ENCODE data around the gene SPTLC1. TPM values are rescaled to one million over a fixed set of nuclear protein-coding genes. Genes with fewer than 3 reads are reported as not detected.

The SPTLC1 gene
- total and polyA plus RNA-seq, 2 of the 8 experiments (the other 6 are each of a cell fraction or from before 2014, with no cell fraction given): 34.2 to 62.1 TPM

- Histone ChIP-seq H2AK5ac (ENCODE audit: low read depth, low read length) (no peak overlapping the region), H2BK20ac (ENCODE audit: low read length) (no peak overlapping the region), H2AFZ (ENCODE audit: low read length) (no peak overlapping the region), H3K56ac (replicated peaks; ENCODE audit: insufficient read length, low read depth, low read length) (no peak overlapping the region), H3K4me2 (ENCODE audit: insufficient read depth in 1 of 2, low read depth in 2 of 2, low read length in 2 of 2) (peak overlapping the region; percentile 5 to 56), H4K20me1 (replicated peaks in 1 of 2; ENCODE audit: control insufficient read depth in 1 of 2, insufficient read depth in 2 of 2, low read length in 2 of 2) (no peaks in the 10 kb centered on the region), H2BK12ac (ENCODE audit: low read depth, low read length) (no peak overlapping the region; the same call in 1 of the 2 replicates), H3K36me3 (ENCODE audit: control insufficient read depth in 2 of 4, insufficient read depth in 4 of 4, low read length in 3 of 4) (peaks cover 0 to 6% (median 3%) of the 10 kb centered on the region in 4 experiments; a peak in 2 of 8 replicates), H3K27me3 (replicated peaks in 1 of 4; ENCODE audit: control insufficient read depth in 3 of 4, extremely low read depth in 1 of 4, insufficient read depth in 3 of 4, low read length in 3 of 4) (no peaks in the 10 kb centered on the region), H2BK5ac (ENCODE audit: low read depth, low read length) (peak overlapping the region; percentile 2; the same call in 1 of the 2 replicates), H2BK15ac (ENCODE audit: low read length) (no peak overlapping the region), H3K23me2 (ENCODE audit: low read depth, low read length) (no peaks in the 10 kb centered on the region), H3K79me2 (ENCODE audit: control insufficient read depth in 1 of 2, insufficient read depth in 2 of 2, low read length in 2 of 2) (0 out of 4 replicates have a peak, but pooled peaks cover 0 to 3% of the 10 kb centered on the region in 2 experiments), H3K14ac (ENCODE audit: insufficient read length) (no peak overlapping the region), H3K9me3 (ENCODE audit: insufficient read depth in 2 of 2, low read depth in 1 of 2, low read length in 1 of 2) (no peaks in the 10 kb centered on the region), H3K4me1 (replicated peaks in 1 of 4; ENCODE audit: control insufficient read depth in 3 of 4, insufficient read depth in 4 of 4, low read length in 3 of 4) (peaks cover 5 to 23% (median 11%) of the 10 kb centered on the region in 4 experiments), H3K4me3 (ENCODE audit: extremely low read depth in 1 of 4, insufficient read depth in 2 of 4, low read depth in 3 of 4, low read length in 4 of 4) (peak overlapping the region in 1 of 4 experiments; percentile 30; a peak in 2 of 8 replicates), H3K4ac (replicated peaks; ENCODE audit: insufficient read length, low read depth, low read length) (no peak overlapping the region), H3K9ac (replicated peaks in 1 of 4; ENCODE audit: extremely low read depth in 1 of 4, low read depth in 3 of 4, low read length in 3 of 4) (no peak overlapping the region), H3K27ac (ENCODE audit: low read depth, low read length) (peak overlapping the region; percentile 86; the same call in 1 of the 2 replicates), H3K18ac (ENCODE audit: extremely low read depth, low read length) (no peak overlapping the region), H3K79me1 (ENCODE audit: low read depth, low read length) (no peaks in the 10 kb centered on the region), H4K91ac (replicated peaks; ENCODE audit: insufficient read length, low read length) (no peak overlapping the region), H3K23ac (ENCODE audit: insufficient read length) (no peak overlapping the region), H2BK120ac (replicated peaks; ENCODE audit: low read depth, low read length) (no peak overlapping the region), H4K8ac (ENCODE audit: extremely low read depth, insufficient read depth, low read length) (no peak overlapping the region), H4K5ac (ENCODE audit: insufficient read length, low read depth, low read length) (peak overlapping the region; percentile 49)
- 3% methylated on average over 2 of the region's 2 CpGs; no CpG with 5 or more reads in 1 of the 2 experiments for WGBS, 2 experiments (ENCODE audit: extremely low coverage in 1 of 2, insufficient coverage in 1 of 2, insufficient read length in 1 of 2, insufficient replicate concordance in 2 of 2, low coverage in 1 of 2, low lambda C conversion rate in 2 of 2, missing lambda C conversion rate in 1 of 2)
- FAIRE-seq (peak; percentile 78), DNase-seq (ENCODE audit: low read depth in 1 of 2, low spot score in 2 of 2) (peak in 1 of 2 experiments; percentile 29)
- POLR2A ChIA-PET (ENCODE audit: partially characterized antibody): interaction anchor here (0.8 to 1.6 kb wide), 2 partner anchors 11 to 19 kb away, joined by 3 to 4 read pairs; no protein-coding TSS in a partner anchor
- CTCF ChIA-PET (ENCODE audit: partially characterized antibody): interaction anchor here (1.0 to 1.4 kb wide), 3 partner anchors 82 to 101 kb away, joined by 3 to 6 read pairs (median 3); no protein-coding TSS in a partner anchor
- TF ChIP-seq CEBPB (IDR thresholded peaks at IDR 0.05; ENCODE audit: low read depth, low read length): 0 out of 2 replicates have a peak, but pooled peaks have one; percentile 6
- no peak for TF ChIP-seq KDM5A (IDR thresholded peaks at IDR 0.05; ENCODE audit: low read length)
- TF ChIP-seq SAP30 (IDR thresholded peaks at IDR 0.05; ENCODE audit: insufficient read depth, insufficient replicate concordance, low read length): no peak
- TF ChIP-seq NANOG (IDR thresholded peaks at IDR 0.05; ENCODE audit: insufficient read depth, low read depth, low read length, poor library complexity, severe bottlenecking): peak; percentile 34
- peak; percentile 81; the same call in 1 of the 2 replicates for TF ChIP-seq ATF2 (IDR thresholded peaks at IDR 0.05; ENCODE audit: low read length)
- TF ChIP-seq BCL11A (IDR thresholded peaks at IDR 0.05; ENCODE audit: low read depth in 2 of 2, low read length in 2 of 2): peak in 1 of 2 experiments; percentile 68
- peak; percentile 70 for TF ChIP-seq SP1 (IDR thresholded peaks at IDR 0.05; ENCODE audit: low read depth, low read length)
- TF ChIP-seq EP300 (IDR thresholded peaks at IDR 0.05; ENCODE audit: borderline replicate concordance in 1 of 2, low read depth in 2 of 2, low read length in 2 of 2): 0 out of 3 replicates have a peak, but pooled peaks of 1 of the 2 experiments have one; percentile 46
- TF ChIP-seq HDAC2 (IDR thresholded peaks at IDR 0.05; ENCODE audit: borderline replicate concordance in 1 of 2, low read depth in 2 of 2, low read length in 2 of 2): peak in 1 of 2 experiments; percentile 75; a peak in 1 of 4 replicates
- TF ChIP-seq BACH1 (IDR thresholded peaks at IDR 0.05; ENCODE audit: low read length): no peak
Observed at GRCh38 chr9:92055624-92056023, 59.6 kb downstream of the SPTLC1 start.
